Thyroid gland (tissue), 4 donors: ENCODE data around the gene NAV3.

ENCODE experiments used
- CTCF ChIP-seq, 6 experiments: fragments of 200-600 bp in 3 of 6; fragments of 450-650 bp in 3 of 6; sonication (generic) in 3 of 6; IDR thresholded peaks; one replicate each; pipeline ENCODE4 v1.5.1; 2016 to 2019; ENCODE audit warnings: antibody characterized with exemption in 6 of 6, mild to moderate bottlenecking in 2 of 6, inconsistent platforms in 1 of 6, moderate library complexity in 1 of 6
- POLR2A ChIP-seq, 2 donors: fragments of 450-650 bp; IDR thresholded peaks; one replicate each; pipeline ENCODE4 v1.6.1; 2017; ENCODE audit warnings: antibody characterized with exemption in 2 of 2, mild to moderate bottlenecking in 2 of 2, moderate library complexity in 1 of 2

GRCh38 chr12:78060186-78060585 lies 229.5 kb downstream of the NAV3 start:
- TF ChIP-seq CTCF (IDR thresholded peaks at IDR 0.05) (no peak), POLR2A (IDR thresholded peaks at IDR 0.05) (no peak)
